Measurements from ENCODE around the gene SH3BP2. TPM values are rescaled to one million over a fixed set of nuclear protein-coding genes. Genes with fewer than 3 reads are reported as not detected.
A peak's percentile ranks its signal among the peaks of the same experiment; 100 is the strongest.

The SH3BP2 gene
- total and polyA plus RNA-seq, 4 donors, result 13.6 to 64.6 (median 43.3) TPM

GRCh38 chr4:2843263-2843940 lies 50.5 kb downstream of the SH3BP2 start, which contains the start of gene ADD1:
ADD1 (plus strand) TSS chr4:2843844; CDS start chr4:2875916, 32,072 bp downstream.
- Histone ChIP-seq H3K27ac (ENCODE audit: low read depth, low read length) (peak within 1 kb of the TSS; percentile 83), H3K27me3 (ENCODE audit: control insufficient read depth, insufficient read depth, low read length) (no peaks in the 10 kb centered on the region), H3K4me1 (ENCODE audit: control insufficient read depth, insufficient read depth, low read length) (peaks cover 16% of the 10 kb centered on the region), H3K9me3 (ENCODE audit: control insufficient read depth, insufficient read depth, low read length) (peaks cover 4% of the 10 kb centered on the region), H3K4me3 (ENCODE audit: low read depth, low read length) (peak within 1 kb of the TSS; percentile 85), H3K36me3 (ENCODE audit: control insufficient read depth, insufficient read depth, low read length) (no peaks in the 10 kb centered on the region)
- WGBS (ENCODE audit: insufficient coverage), result under 1% methylated on average over 65 of the region's 65 CpGs
- DNase-seq (ENCODE audit: low read depth in 4 of 6, low spot score in 6 of 6), result peak; percentile 87 to 98 (median 93)

- H3K4me1 ChIP-seq (ENCODE audit: control insufficient read depth, insufficient read depth, low read length), result peaks cover 16% of the 10 kb centered on the region
- H3K4me3 ChIP-seq (ENCODE audit: low read depth, low read length), result peak overlapping the region; percentile 85
- H3K9me3 ChIP-seq (ENCODE audit: control insufficient read depth, insufficient read depth, low read length), result peaks cover 4% of the 10 kb centered on the region
- no peaks in the 10 kb centered on the region for H3K36me3 ChIP-seq (ENCODE audit: control insufficient read depth, insufficient read depth, low read length)
- 0% methylated on average over 72 of the region's 74 CpGs for WGBS (ENCODE audit: insufficient coverage)
- H3K27ac ChIP-seq (ENCODE audit: low read depth, low read length), result peak overlapping the region; percentile 76
- peak in 2 of 6 donors; percentile 62 to 67 for DNase-seq (ENCODE audit: low read depth in 4 of 6, low spot score in 6 of 6)
- H3K27me3 ChIP-seq (ENCODE audit: control insufficient read depth, insufficient read depth, low read length), result no peaks in the 10 kb centered on the region
Observed at GRCh38 chr4:2843941-2844584, 51.2 kb downstream of the SH3BP2 start.

GRCh38 chr4:2846172-2846571 lies 53.3 kb downstream of the SH3BP2 start:
- no CpG with 5 or more reads among the region's 2 CpGs for WGBS (ENCODE audit: insufficient coverage)
- Histone ChIP-seq H3K4me3 (ENCODE audit: low read depth, low read length) (no peak overlapping the region), H3K27ac (ENCODE audit: low read depth, low read length) (no peak overlapping the region), H3K27me3 (ENCODE audit: control insufficient read depth, insufficient read depth, low read length) (no peaks in the 10 kb centered on the region), H3K9me3 (ENCODE audit: control insufficient read depth, insufficient read depth, low read length) (no peaks in the 10 kb centered on the region), H3K36me3 (ENCODE audit: control insufficient read depth, insufficient read depth, low read length) (no peaks in the 10 kb centered on the region), H3K4me1 (ENCODE audit: control insufficient read depth, insufficient read depth, low read length) (peaks cover 16% of the 10 kb centered on the region)
- no peak for DNase-seq (ENCODE audit: low read depth in 4 of 6, low spot score in 6 of 6)

GRCh38 chr4:2847302-2847871 lies 54.5 kb downstream of the SH3BP2 start:
- no peak for DNase-seq (ENCODE audit: low read depth in 4 of 6, low spot score in 6 of 6)
- Histone ChIP-seq H3K4me1 (ENCODE audit: control insufficient read depth, insufficient read depth, low read length) (peaks cover 18% of the 10 kb centered on the region), H3K27me3 (ENCODE audit: control insufficient read depth, insufficient read depth, low read length) (no peaks in the 10 kb centered on the region), H3K4me3 (ENCODE audit: low read depth, low read length) (no peak overlapping the region), H3K27ac (ENCODE audit: low read depth, low read length) (no peak overlapping the region), H3K36me3 (ENCODE audit: control insufficient read depth, insufficient read depth, low read length) (no peaks in the 10 kb centered on the region), H3K9me3 (ENCODE audit: control insufficient read depth, insufficient read depth, low read length) (no peaks in the 10 kb centered on the region)
- 91% methylated on average over 6 of the region's 11 CpGs for WGBS (ENCODE audit: insufficient coverage)

GRCh38 chr4:2848449-2848848 lies 55.6 kb downstream of the SH3BP2 start:
- no peaks in the 10 kb centered on the region for H3K27me3 ChIP-seq (ENCODE audit: control insufficient read depth, insufficient read depth, low read length)

GRCh38 chr4:2849267-2850152 lies 56.6 kb downstream of the SH3BP2 start:
- Histone ChIP-seq H3K4me1 (ENCODE audit: control insufficient read depth, insufficient read depth, low read length) (peaks cover 15% of the 10 kb centered on the region), H3K9me3 (ENCODE audit: control insufficient read depth, insufficient read depth, low read length) (no peaks in the 10 kb centered on the region), H3K27ac (ENCODE audit: low read depth, low read length) (no peak overlapping the region), H3K4me3 (ENCODE audit: low read depth, low read length) (no peak overlapping the region), H3K27me3 (ENCODE audit: control insufficient read depth, insufficient read depth, low read length) (no peaks in the 10 kb centered on the region), H3K36me3 (ENCODE audit: control insufficient read depth, insufficient read depth, low read length) (peaks cover 8% of the 10 kb centered on the region)
- 54% methylated on average over 4 of the region's 9 CpGs for WGBS (ENCODE audit: insufficient coverage)
- no peak for DNase-seq (ENCODE audit: low read depth in 4 of 6, low spot score in 6 of 6)

More at GRCh38 chr4:2848449-2848848, 55.6 kb downstream of the SH3BP2 start:
- Histone ChIP-seq H3K27ac (ENCODE audit: low read depth, low read length) (no peak overlapping the region), H3K4me3 (ENCODE audit: low read depth, low read length) (no peak overlapping the region), H3K36me3 (ENCODE audit: control insufficient read depth, insufficient read depth, low read length) (peaks cover 1% of the 10 kb centered on the region), H3K9me3 (ENCODE audit: control insufficient read depth, insufficient read depth, low read length) (no peaks in the 10 kb centered on the region), H3K4me1 (ENCODE audit: control insufficient read depth, insufficient read depth, low read length) (peaks cover 15% of the 10 kb centered on the region)
- DNase-seq (ENCODE audit: low read depth in 4 of 6, low spot score in 6 of 6), result no peak
- 80% methylated on average over 1 of the region's 2 CpGs for WGBS (ENCODE audit: insufficient coverage)

- no peaks in the 10 kb centered on the region for H3K27me3 ChIP-seq (ENCODE audit: control insufficient read depth, insufficient read depth, low read length)
- peaks cover 12% of the 10 kb centered on the region for H3K36me3 ChIP-seq (ENCODE audit: control insufficient read depth, insufficient read depth, low read length)
- H3K9me3 ChIP-seq (ENCODE audit: control insufficient read depth, insufficient read depth, low read length), result no peaks in the 10 kb centered on the region
- DNase-seq (ENCODE audit: low read depth in 4 of 6, low spot score in 6 of 6), result no peak
- H3K4me3 ChIP-seq (ENCODE audit: low read depth, low read length), result no peak overlapping the region
- H3K27ac ChIP-seq (ENCODE audit: low read depth, low read length), result no peak overlapping the region
- no CpG with 5 or more reads among the region's 2 CpGs for WGBS (ENCODE audit: insufficient coverage)
- H3K4me1 ChIP-seq (ENCODE audit: control insufficient read depth, insufficient read depth, low read length), result peaks cover 9% of the 10 kb centered on the region
Observed at GRCh38 chr4:2850966-2851798, 58.3 kb downstream of the SH3BP2 start.

GRCh38 chr4:2852481-2852921 lies 59.6 kb downstream of the SH3BP2 start:
- H3K36me3 ChIP-seq (ENCODE audit: control insufficient read depth, insufficient read depth, low read length), result peaks cover 12% of the 10 kb centered on the region
- H3K27me3 ChIP-seq (ENCODE audit: control insufficient read depth, insufficient read depth, low read length), result no peaks in the 10 kb centered on the region
- WGBS (ENCODE audit: insufficient coverage), result 33% methylated on average over 3 of the region's 7 CpGs
- no peak for DNase-seq (ENCODE audit: low read depth in 4 of 6, low spot score in 6 of 6)
- H3K27ac ChIP-seq (ENCODE audit: low read depth, low read length), result no peak overlapping the region
- H3K9me3 ChIP-seq (ENCODE audit: control insufficient read depth, insufficient read depth, low read length), result no peaks in the 10 kb centered on the region
- H3K4me1 ChIP-seq (ENCODE audit: control insufficient read depth, insufficient read depth, low read length), result peaks cover 9% of the 10 kb centered on the region
- no peak overlapping the region for H3K4me3 ChIP-seq (ENCODE audit: low read depth, low read length)

Data from spinal cord (tissue), 10 donors.